Upper lobe of left lung (tissue), 4 donors: ENCODE results near the gene DIP2C.

Experiments
- EP300 ChIP-seq, 4 donors: sonication (generic); formaldehyde crosslinking; IDR thresholded peaks; one replicate each; pipeline ENCODE4 v1.5.1; 2017; ENCODE audit warnings: antibody characterized with exemption in 4 of 4, control low read depth in 2 of 4
- POLR2A ChIP-seq, 4 donors: fragments of 450-650 bp; IDR thresholded peaks; one replicate each; pipeline ENCODE4 v1.5.1; 2016 to 2017; ENCODE audit warnings: antibody characterized with exemption in 4 of 4, mild to moderate bottlenecking in 2 of 4
- TF ChIP-seq, protein P1 (sequence below), 6 experiments: fragments of 450-650 bp in 4 of 6; fragments of 200-600 bp in 2 of 6; sonication (generic) in 2 of 6; IDR thresholded peaks; one replicate each; pipeline ENCODE4 v1.5.1; 2016 to 2019; ENCODE audit warnings: antibody characterized with exemption in 6 of 6

GRCh38 chr10:640673-641045 lies 48.8 kb downstream of the DIP2C start:
- TF ChIP-seq, protein P1, sequence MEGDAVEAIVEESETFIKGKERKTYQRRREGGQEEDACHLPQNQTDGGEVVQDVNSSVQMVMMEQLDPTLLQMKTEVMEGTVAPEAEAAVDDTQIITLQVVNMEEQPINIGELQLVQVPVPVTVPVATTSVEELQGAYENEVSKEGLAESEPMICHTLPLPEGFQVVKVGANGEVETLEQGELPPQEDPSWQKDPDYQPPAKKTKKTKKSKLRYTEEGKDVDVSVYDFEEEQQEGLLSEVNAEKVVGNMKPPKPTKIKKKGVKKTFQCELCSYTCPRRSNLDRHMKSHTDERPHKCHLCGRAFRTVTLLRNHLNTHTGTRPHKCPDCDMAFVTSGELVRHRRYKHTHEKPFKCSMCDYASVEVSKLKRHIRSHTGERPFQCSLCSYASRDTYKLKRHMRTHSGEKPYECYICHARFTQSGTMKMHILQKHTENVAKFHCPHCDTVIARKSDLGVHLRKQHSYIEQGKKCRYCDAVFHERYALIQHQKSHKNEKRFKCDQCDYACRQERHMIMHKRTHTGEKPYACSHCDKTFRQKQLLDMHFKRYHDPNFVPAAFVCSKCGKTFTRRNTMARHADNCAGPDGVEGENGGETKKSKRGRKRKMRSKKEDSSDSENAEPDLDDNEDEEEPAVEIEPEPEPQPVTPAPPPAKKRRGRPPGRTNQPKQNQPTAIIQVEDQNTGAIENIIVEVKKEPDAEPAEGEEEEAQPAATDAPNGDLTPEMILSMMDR (IDR thresholded peaks at IDR 0.05), result no peak
- TF ChIP-seq EP300 (IDR thresholded peaks at IDR 0.05) (no peak), POLR2A (IDR thresholded peaks at IDR 0.05) (no peak)
